ENCODE measurements around the gene OR5J2.

The OR5J2 gene

GRCh38 chr11:56160217-56160616 is 16.2 kb upstream of the OR5J2 start, which contains the start of gene OR8K5:
OR8K5 (minus strand) TSS chr11:56160317; CDS start chr11:56160317, 0 bp downstream.
- no peaks in the 10 kb centered on the region for H3K9me3 ChIP-seq (ENCODE audit: control insufficient read depth, low read length)
- TF ChIP-seq CTCF (IDR thresholded peaks at IDR 0.05): no peak
- H3K27me3 ChIP-seq (ENCODE audit: control insufficient read depth, insufficient read depth, low read length): no peaks in the 10 kb centered on the region
- H2AFZ ChIP-seq: no peak within 1 kb of the TSS
- no peak within 1 kb of the TSS for H3K4me2 ChIP-seq (ENCODE audit: low read length)
- no peaks in the 10 kb centered on the region for H3K79me2 ChIP-seq
- H3K9ac ChIP-seq: no peak within 1 kb of the TSS
- H3K4me3 ChIP-seq (ENCODE audit: low read depth, low read length): no peak within 1 kb of the TSS
- no peaks in the 10 kb centered on the region for H3K36me3 ChIP-seq (ENCODE audit: control insufficient read depth, insufficient read depth, low read length)
- no peaks in the 10 kb centered on the region for H3K4me1 ChIP-seq
- H3K27ac ChIP-seq: no peak within 1 kb of the TSS

- no peak for TF ChIP-seq CTCF (IDR thresholded peaks at IDR 0.05)
- H3K4me3 ChIP-seq (ENCODE audit: low read depth, low read length): no peak overlapping the region
- no peaks in the 10 kb centered on the region for H3K9me3 ChIP-seq (ENCODE audit: control insufficient read depth, low read length)
- no peak overlapping the region for H3K4me2 ChIP-seq (ENCODE audit: low read length)
- H3K27ac ChIP-seq: no peak overlapping the region
- H3K4me1 ChIP-seq: no peaks in the 10 kb centered on the region
- H3K9ac ChIP-seq: no peak overlapping the region
- H2AFZ ChIP-seq: no peak overlapping the region
- no peaks in the 10 kb centered on the region for H3K79me2 ChIP-seq
- H3K36me3 ChIP-seq (ENCODE audit: control insufficient read depth, insufficient read depth, low read length): no peaks in the 10 kb centered on the region
- H3K27me3 ChIP-seq (ENCODE audit: control insufficient read depth, insufficient read depth, low read length): no peaks in the 10 kb centered on the region
These were observed 12.6 kb upstream of the OR5J2 start for GRCh38 chr11:56163804-56164203.

- Histone ChIP-seq H3K4me3 (ENCODE audit: low read depth, low read length) (no peak overlapping the region), H3K4me1 (no peaks in the 10 kb centered on the region), H3K79me2 (no peaks in the 10 kb centered on the region), H3K9me3 (ENCODE audit: control insufficient read depth, low read length) (no peaks in the 10 kb centered on the region), H3K4me2 (ENCODE audit: low read length) (no peak overlapping the region), H2AFZ (no peak overlapping the region), H3K36me3 (ENCODE audit: control insufficient read depth, insufficient read depth, low read length) (no peaks in the 10 kb centered on the region), H3K27ac (no peak overlapping the region), H3K27me3 (ENCODE audit: control insufficient read depth, insufficient read depth, low read length) (no peaks in the 10 kb centered on the region), H3K9ac (no peak overlapping the region)
- TF ChIP-seq CTCF (IDR thresholded peaks at IDR 0.05): no peak
These were observed 4.1 kb upstream of the OR5J2 start for GRCh38 chr11:56172256-56172830.

GRCh38 chr11:56183459-56183858 is 7.0 kb downstream of the OR5J2 start:
- no peak overlapping the region for H3K4me2 ChIP-seq (ENCODE audit: low read length)
- no peaks in the 10 kb centered on the region for H3K27me3 ChIP-seq (ENCODE audit: control insufficient read depth, insufficient read depth, low read length)
- no peaks in the 10 kb centered on the region for H3K4me1 ChIP-seq
- no peaks in the 10 kb centered on the region for H3K36me3 ChIP-seq (ENCODE audit: control insufficient read depth, insufficient read depth, low read length)
- no peaks in the 10 kb centered on the region for H3K79me2 ChIP-seq
- no peak overlapping the region for H3K9ac ChIP-seq
- H3K4me3 ChIP-seq (ENCODE audit: low read depth, low read length): no peak overlapping the region
- H2AFZ ChIP-seq: no peak overlapping the region
- TF ChIP-seq CTCF (IDR thresholded peaks at IDR 0.05): no peak
- H3K27ac ChIP-seq: no peak overlapping the region
- H3K9me3 ChIP-seq (ENCODE audit: control insufficient read depth, low read length): no peaks in the 10 kb centered on the region

- no peaks in the 10 kb centered on the region for H3K27me3 ChIP-seq (ENCODE audit: control insufficient read depth, insufficient read depth, low read length)
- TF ChIP-seq CTCF (IDR thresholded peaks at IDR 0.05): no peak
- H3K9ac ChIP-seq: no peak overlapping the region
- no peak overlapping the region for H3K27ac ChIP-seq
- H3K9me3 ChIP-seq (ENCODE audit: control insufficient read depth, low read length): no peaks in the 10 kb centered on the region
- H3K4me1 ChIP-seq: no peaks in the 10 kb centered on the region
- H3K79me2 ChIP-seq: no peaks in the 10 kb centered on the region
- no peak overlapping the region for H3K4me3 ChIP-seq (ENCODE audit: low read depth, low read length)
- H3K36me3 ChIP-seq (ENCODE audit: control insufficient read depth, insufficient read depth, low read length): no peaks in the 10 kb centered on the region
- H2AFZ ChIP-seq: no peak overlapping the region
- no peak overlapping the region for H3K4me2 ChIP-seq (ENCODE audit: low read length)
These were observed 12.2 kb downstream of the OR5J2 start for GRCh38 chr11:56188602-56189001.
